Subcutaneous adipose tissue (tissue), 4 donors: Measurements from ENCODE around the gene DUSP22. TPM values are rescaled to one million over a fixed set of nuclear protein-coding genes. Genes with fewer than 3 reads are reported as not detected.

Source experiments
- total RNA-seq, 4 donors: library from RNA; depleted of rRNA; stranded (reverse); fragments of >200 nt; gene quantifications; one replicate each; pipeline ENCODE4 v1.1.0, GENCODE V29; 2016
- TF ChIP-seq, protein P1 (sequence below): fragments of 450-650 bp; IDR thresholded peaks from one replicate; pipeline ENCODE4 v1.5.1; 2016; ENCODE audit warnings: low read depth, mild to moderate bottlenecking, control low read depth, antibody characterized with exemption, moderate library complexity

The DUSP22 gene
- total RNA-seq, 4 donors from 2014 or later, result 54.0 to 88.9 (median 64.9) TPM

- TF ChIP-seq, protein P1, sequence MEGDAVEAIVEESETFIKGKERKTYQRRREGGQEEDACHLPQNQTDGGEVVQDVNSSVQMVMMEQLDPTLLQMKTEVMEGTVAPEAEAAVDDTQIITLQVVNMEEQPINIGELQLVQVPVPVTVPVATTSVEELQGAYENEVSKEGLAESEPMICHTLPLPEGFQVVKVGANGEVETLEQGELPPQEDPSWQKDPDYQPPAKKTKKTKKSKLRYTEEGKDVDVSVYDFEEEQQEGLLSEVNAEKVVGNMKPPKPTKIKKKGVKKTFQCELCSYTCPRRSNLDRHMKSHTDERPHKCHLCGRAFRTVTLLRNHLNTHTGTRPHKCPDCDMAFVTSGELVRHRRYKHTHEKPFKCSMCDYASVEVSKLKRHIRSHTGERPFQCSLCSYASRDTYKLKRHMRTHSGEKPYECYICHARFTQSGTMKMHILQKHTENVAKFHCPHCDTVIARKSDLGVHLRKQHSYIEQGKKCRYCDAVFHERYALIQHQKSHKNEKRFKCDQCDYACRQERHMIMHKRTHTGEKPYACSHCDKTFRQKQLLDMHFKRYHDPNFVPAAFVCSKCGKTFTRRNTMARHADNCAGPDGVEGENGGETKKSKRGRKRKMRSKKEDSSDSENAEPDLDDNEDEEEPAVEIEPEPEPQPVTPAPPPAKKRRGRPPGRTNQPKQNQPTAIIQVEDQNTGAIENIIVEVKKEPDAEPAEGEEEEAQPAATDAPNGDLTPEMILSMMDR, result no peak
Observed at GRCh38 chr6:379410-380181, 87.3 kb downstream of the DUSP22 start.

GRCh38 chr6:380234-381218 is 88.2 kb downstream of the DUSP22 start:
- TF ChIP-seq, protein P1, result no peak

- TF ChIP-seq, protein P1, result no peak
Observed at GRCh38 chr6:381742-382461, 89.6 kb downstream of the DUSP22 start.

GRCh38 chr6:382883-383810 is 90.9 kb downstream of the DUSP22 start:
- TF ChIP-seq, protein P1, result no peak

GRCh38 chr6:383856-384255 is 91.6 kb downstream of the DUSP22 start:
- TF ChIP-seq, protein P1, result no peak

GRCh38 chr6:384898-385297 is 92.6 kb downstream of the DUSP22 start:
- TF ChIP-seq, protein P1, result no peak
